Measurements from ENCODE around the gene TTYH3.
A peak's percentile ranks its signal among the peaks of the same experiment; 100 is the strongest.

Gene TTYH3

DNA sequence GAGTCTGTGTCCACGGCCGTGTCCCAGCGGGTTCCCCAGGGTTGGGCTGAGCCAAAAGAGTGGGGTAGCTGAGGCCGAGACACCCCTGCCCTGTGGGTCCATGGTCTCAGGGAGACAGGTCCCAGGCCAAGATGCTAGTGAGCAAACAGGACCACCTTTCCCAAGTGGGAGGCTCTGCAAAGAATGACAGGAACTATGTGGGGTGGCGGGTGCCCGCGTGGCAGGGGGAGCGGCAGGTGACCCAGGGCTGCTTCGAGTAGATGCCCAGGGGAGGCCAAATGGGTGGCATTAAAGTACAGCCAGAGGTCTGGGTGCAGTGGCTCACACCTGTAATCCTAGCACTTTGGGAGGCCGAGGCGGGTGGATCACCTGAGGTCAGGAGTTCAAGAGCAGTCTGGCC is 18.2 kb downstream of the TTYH3 start:
- DNase-seq: no peak

DNA sequence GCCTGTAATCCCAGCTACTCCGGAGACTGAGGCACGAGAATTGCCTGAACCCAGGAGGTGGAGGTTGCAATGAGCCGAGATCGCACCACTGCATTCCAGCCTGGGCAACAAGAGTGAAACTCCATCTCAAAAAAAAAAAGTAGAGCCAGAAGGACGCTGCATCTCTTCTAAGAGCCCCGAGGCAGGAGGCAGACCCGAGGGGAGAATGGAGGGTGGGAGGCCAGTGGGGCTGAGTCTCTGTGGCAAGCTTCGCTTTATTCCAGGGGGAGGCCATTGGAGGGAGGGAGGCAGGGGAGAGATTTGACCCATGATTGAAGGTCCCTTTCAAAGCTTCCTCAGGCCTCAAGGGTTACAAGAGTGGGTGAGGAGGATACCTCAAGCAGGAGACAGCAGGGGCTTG is 18.7 kb downstream of the TTYH3 start:
- DNase-seq: no peak

DNA sequence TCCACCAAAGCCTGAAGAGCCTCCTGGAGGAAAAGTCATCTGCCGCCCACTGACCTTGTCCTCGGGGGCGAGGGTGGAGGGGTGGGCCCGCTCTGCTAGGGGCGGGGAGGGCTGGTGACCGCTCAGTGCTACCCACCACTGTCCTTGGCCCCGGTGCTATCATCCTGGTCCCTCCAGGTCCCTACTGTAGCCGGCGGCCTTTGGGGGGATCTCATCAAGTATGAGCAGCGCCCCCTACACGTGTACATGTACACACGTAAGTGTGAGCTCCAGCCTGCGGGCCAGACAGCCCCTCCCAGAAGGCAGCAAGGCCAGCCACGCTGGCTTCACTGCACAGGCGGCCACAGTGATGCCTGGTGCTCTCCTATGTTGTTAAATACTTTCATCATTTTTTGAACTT is 19.6 kb downstream of the TTYH3 start:
- DNase-seq: no peak

DNA sequence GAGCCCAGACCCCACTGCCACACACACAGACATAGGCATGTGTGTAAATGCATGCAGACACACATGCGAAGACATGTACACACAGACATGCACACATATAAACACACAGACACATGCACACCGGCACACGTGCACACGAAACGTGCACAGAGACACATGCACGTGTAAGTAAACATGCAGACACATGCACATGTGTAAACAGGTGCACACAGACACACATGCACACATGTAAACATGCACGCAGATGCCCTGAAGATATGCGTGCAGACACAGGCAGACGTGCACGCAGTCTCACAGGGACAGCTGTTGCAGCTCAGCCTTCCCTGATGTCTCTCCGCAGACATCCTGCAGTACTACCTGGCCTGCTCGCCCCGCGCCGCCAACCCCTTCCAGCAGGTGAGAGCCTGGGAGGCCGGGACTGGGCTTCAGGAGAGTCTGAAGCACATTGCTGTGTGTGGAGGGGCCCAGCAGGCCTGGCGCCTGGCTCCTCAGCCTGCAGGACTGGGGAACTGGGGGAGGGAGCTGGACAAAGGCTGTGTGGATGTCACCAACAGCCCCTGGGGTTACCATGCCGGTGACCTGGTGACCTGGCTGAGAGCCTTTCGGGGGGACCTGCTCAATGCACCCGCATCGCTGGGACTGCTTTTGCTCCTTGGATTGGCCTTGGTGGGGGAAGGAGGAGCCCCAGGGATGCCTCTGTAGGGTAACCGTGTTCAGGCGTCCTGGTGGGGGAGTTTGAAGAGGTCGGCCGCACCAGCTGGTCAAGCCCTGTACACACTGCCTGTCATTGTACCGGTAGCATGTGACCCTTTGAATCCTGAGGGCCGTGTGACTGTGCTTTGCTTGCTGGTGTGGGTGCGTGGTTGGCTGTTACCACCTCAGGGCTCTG is 20.3 kb downstream of the TTYH3 start:
- no peak for DNase-seq

DNA sequence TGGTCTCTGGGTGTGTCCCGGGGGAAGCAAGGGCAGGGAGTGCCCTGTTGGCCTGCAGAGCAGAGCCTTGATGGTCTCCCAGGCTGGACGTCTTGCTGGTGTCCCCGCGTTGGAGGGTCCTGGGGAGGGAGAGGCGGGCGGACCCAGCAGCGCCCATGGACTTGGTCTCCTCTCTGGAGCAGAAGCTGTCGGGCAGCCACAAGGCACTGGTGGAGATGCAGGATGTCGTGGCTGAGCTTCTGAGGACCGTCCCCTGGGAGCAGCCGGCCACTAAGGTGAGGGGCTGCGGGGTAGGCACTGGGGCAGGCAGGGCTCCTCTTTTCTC is 20.9 kb downstream of the TTYH3 start:
- no peak for DNase-seq

DNA sequence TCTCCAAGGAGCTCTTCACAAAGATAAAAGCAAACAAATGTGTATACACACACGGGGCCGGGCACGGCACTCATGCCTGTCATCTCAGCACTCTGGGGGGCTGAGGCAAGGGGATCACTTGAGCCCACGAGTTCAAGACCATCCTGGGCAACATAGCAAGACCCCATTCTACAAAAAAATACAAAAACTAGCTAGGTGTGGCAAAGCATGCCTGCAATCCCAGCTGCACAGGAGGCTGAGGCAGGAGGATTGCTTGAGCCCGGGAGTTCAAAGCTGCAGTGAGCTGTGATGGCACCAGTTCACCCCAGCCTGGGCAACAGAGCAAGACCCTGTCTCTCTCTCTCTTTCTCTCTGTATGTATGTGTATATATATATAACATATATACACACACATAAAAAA is 22.3 kb downstream of the TTYH3 start:
- DNase-seq: no peak

DNA sequence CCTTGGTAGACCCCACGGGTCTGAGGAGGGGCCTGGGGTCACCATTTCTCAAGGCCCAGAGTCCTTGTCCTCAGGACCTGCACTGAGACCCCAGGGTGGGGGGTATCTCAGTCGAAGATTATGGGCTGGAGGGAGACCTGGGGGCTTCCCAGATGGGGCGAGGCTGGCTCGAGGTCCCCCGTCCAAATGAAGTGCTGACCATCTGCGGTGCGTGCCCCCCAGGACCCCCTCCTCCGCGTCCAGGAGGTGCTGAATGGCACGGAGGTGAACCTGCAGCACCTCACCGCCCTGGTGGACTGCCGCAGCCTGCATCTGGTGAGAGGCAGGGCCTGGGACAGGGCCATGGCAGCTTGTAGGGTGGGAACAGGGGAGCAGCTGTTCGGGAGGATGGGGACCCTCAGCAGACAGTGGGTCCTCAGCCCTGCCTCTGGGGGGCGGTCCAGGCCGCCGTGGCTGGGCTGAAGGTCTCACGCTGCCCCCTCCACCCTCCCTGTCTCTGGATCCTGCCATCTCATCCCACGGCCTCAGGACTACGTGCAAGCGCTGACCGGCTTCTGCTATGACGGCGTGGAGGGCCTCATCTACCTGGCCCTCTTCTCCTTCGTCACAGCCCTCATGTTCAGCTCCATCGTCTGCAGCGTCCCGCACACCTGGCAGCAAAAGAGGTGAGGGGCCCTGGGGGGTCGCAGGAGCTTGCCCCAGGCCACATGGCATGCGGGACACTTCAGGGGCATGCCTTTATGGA is 24.3 kb downstream of the TTYH3 start:
- peak; percentile 14 for DNase-seq

DNA sequence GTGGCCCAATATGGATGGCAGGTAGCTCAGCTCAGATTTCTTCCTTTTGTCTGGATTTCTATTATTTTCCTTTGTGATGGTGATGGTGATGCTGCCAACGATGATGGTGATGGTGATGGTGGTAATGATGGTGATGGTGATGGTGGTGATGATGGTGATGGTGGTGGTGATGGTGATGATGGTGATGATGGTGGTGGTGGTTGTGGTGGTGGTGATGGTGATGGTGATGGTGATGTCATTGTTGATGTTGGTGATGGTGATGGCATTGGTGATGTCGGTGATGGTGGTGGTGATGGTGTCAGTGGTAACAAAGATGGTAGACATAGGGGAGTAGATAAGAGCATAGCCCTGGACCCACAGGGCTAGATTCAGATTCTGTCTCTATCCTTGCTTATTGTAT is 25.4 kb downstream of the TTYH3 start:
- no peak for DNase-seq

DNA sequence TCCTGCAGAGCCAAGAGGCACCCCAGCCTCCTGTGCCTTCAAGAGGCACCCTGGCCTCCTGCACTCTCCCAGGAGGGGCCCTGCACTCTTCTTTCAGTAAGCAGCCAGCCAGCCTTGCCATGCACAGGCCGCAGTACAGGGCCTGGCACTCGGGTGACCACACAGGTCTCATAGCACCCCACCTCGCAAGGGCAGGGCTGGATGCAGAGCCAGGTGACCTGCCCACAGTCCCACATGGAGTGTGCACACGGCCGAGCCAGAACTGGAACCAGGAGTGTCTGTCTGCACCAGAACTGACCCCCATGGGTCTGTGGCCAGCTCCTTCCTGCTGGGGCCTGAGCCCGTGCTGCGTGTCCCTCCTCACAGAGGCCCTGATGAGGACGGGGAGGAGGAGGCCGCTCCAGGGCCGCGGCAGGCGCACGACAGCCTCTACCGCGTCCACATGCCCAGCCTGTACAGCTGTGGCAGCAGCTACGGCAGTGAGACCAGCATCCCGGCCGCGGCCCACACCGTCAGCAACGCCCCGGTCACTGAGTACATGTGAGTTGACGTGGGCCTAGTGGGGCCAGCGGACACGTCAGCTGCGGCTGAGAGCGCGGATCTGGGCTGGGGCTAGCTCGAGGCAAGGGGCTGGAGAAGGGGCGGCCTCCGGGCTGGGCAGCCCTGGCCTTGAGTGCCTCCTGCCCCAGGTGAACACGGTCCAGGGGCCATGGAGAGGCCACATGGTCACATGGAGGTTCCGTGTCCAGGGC is 26.3 kb downstream of the TTYH3 start:
- DNase-seq: no peak

DNA sequence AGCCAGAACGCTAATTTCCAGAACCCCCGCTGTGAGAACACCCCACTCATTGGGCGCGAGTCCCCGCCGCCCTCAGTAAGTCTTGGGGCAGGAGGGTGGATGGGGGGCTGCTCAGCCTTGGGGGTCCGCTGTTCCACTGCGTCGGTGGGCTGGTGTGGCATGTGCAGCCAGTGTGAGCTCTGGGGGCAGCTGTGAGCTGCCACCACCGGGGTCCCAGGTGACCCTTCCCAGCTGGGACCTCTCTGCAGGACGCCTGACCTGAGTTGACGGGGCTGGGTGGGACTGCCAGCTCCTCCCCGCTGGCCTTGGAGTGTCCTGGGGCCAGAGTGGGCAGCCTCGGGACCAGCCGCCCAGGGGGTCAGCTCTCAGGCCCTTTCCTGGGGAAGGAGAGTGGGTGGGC is 27.2 kb downstream of the TTYH3 start:
- no peak for DNase-seq

DNA sequence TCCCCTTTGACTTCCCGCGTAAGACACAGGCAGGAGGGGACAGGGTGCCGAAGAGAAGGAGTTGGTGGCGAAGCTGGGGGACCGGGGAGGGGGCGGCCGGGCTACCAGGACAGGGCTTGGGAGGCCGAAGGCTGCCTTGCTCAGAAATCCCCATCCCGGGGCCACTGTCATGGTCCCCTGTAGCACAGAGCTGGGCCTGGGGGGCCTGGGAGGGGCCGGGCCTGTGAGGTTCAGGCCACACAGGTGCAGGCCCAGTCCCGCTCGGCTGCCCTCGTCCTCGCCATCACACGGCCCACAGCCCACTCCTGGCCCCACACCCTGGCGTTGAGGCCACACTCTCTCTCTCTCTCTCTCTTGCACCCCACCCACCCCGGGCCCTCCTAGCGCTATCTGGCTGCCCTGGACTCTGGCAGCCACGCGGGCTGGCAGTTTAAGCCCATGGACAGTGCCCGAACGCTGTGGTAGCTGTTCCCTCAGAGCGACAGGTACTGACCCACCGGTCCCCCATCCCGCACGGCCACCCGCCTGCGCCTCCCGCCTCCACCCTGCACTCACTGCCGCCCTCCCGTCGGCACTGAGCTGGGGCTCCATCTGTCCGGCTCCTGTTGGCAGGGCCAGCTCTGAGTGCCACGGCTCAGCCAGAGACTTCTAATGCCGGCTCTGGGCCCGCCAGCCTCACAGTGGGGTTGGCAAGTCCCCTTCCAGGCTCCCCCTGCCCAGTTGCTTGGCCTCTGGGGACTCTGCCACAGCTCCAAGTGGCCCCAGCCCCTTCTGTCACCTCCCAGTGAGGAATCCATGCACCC is 28.0 kb downstream of the TTYH3 start:
- no peak for DNase-seq

DNA sequence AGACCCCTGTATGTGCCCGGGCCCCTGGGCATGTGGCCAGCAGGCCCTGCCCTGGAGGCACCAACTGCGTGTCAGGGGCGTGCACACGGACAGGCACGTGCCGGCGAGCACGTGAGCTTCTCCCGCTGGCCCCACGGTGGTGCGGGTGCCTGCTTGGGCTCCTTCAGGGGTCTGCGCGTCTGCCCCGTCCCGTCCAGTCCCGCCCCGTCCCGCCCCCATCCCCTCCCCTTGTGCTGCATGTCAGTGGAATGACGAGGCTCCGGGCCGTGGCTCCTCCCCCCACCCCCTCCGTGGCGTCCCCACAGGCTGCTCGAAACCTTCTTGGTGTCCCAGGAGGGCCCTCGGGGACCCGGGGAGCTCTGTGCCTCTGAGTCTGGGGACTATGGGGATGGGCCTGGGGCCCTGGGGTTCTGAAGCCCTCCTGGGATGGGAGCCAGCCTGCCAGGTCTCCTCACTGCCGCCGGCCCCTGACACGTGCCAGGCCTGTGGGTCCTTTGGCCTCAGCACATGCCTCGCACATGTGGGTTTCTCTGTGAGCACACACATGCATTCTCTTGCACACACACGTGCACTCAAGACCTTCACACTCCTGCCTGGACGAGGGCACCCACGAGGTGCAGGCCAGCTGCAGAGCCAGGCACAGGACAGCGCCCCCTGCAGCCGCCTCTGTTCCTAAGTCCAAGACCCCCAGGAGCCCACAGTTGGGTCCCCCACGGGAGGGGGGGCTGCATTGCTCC is 28.7 kb downstream of the TTYH3 start:
- DNase-seq: no peak

DNA sequence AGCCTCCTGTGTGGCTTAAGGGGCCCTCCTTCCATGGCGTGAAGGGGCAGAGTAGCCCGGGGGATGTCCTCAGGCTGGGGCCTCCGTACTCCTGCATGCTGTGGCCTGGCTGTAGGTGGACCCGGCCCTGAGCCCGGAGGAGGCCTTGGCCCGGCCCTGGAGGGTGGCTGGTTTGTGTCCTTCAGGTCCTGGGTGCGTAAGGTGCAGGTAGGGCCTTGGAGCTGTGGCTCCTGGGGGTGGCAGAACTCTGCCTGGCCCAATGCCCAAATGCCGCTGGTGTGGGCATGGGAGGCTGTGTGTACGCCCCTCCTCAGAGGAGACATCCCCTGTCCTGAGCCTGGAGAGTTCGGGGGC is 29.3 kb downstream of the TTYH3 start:
- DNase-seq: no peak

DNA sequence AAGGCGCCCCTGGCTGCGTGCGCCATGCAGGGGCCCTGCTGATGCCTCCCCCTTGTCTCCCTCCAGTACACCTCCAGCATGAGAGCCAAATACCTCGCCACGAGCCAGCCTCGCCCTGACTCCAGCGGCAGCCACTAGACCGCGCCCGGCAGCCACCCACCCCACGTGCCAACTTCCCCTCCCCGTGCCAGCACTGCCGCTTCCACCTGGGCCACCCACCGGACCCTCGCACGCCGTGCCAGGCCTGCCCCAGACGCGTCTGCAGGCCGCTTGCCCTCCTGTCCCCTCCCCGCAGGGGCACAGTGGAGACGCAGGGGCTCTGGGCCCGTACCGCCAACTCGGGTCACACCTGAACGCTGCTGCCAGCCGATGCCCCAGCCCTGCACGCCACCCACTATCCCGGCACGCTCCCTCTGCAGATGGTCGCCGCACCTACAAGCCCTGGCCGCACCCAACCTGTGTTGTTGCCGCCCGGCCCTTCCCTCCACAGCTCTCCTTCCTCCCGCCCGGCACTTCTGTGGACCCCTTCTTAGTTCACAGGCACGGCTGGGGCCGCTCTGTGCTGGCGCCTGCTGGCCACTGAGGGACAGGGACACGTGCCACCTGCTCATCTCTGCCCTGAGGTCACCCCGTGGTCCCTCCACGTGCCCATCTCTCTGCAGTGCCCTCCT is 30.0 kb downstream of the TTYH3 start:
- DNase-seq: no peak

DNA sequence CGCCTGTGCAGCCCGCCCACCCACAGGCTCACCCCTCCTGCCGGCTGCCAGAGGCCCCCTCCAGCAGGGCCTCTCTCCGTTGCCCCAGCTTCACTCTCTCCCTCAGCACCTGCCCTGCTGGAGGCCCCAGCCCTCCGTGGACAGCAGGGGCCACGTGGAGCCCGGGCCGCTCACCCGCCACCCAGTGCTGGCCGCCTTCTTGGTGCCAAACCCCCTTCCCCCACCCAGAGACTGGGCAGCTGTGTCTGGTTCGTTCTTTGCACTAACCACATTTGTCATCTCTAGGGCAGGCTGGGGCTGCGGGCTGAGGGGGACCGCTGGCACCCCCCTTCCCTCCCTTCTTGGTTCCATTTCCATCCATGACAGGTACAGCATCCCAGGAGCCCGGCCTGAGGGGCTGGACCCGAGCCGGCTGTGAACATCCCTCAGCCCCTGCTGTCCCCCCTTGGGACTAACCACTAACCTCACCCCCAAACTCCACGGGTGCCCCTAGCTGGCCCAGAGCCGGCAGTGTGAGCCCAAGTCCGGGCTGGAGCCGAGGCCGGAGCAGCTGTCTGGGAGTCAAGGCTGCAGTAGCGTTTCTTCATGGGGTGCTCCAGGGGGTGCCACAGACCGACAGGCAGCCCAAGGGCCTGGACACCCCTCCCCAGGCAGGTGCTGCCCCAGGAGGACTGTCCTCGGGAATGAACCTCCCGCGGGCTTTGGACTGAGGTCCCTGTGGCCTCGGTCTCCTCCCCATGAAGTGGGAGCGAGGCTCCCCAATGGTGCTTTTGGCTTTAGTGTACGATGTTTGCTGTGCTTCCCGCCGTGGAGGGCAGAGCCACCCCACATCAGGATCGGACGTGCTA is 30.7 kb downstream of the TTYH3 start:
- DNase-seq: no peak

DNA sequence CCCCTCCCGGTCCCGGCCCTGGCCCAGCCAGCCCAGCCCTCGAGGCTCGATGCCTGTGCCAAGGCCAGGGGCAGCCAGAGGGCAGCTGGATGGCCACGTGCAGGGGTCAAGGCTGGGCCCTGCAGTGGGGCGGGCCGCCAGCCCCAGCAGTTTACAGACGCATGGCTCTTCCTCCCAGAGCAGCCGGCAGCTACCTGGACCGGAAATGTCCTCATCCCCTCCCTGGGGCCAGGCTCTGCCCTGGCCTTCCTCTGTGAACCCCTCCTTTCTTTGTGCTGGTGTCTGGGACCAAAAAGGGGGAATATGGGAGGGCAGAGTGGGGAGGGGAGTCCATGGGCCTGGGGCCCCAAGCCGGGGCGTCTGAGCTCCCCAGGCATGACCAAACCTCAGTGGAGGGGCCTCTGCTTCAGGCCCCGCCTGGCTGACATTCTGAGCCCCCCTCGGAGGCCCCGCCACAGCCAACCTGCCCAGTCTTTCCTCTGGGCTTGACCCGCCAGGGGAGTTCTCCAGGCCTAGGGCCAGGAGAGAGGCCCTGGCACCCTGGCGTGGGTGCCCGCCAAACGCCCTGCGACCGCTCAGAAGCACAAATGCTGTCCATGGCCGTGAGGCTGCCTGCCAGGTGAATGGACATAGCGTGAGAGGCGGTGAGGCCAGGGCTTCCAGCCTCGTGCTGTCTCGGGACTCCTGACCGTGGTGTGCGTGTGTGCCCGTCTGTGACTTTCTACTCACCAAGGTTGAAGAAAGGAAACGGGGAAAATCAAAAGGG is 31.5 kb downstream of the TTYH3 start:
- no peak for DNase-seq

DNA sequence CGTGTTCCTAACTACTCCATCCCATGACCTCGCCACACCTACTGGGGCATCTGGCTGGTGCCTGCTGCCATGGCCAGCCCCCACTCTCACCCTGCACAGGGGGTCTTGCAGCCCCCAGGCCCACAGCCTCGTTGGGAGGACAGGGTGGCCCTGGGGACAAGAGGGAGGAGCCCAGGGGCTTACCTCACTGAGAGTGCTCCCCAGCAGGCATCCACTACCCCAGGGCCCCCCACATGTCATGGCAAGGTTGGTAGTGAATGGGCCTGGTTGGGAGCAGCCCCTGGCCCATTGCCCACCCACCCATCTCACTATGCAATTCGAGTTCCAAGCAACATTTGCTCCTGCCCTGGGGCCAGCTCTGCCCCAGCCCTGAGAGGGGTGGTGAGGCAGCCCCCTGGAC is 32.2 kb downstream of the TTYH3 start:
- DNase-seq: no peak

DNA sequence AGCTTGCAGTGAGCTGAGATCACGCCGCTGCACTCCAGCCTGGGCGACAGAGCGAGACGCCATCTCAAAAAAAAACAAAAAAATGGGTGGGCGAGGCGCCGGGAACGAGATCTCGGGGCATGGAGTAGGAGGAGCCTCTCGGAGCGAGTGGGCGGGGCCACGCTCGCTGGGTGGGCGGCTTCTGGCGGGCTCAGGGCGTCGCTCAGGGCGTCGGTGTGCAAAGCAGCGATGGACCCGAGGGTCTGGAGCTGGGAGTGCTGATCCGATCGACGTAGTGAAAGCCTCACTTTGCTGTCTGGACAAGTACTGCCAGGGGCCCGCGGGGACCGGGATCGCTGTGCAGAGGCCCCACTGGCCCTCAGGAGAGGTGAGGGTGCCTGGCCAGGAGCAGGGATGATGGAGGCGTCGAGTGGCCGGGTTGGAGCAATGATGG is 33.6 kb downstream of the TTYH3 start:
- no peak for DNase-seq

DNA sequence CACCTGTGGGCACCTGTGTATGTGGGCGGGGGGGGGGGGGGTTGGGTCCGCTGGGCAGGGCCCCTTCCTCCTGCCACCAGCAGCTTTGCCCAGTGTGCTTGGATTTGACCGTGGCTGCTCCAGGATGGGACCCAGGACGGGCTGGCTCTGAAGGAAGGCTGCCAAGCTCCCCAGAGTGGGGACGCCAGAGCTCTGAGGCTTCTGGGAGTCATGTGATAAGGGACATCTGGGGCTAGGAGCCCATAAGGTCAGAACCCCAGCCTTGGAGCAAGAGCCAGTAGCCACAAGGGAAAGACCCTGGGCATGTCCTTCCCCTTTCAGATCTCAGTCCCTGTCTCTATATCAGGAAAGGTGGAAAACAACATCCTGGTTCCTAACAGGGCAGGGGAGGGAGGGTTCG is 34.4 kb downstream of the TTYH3 start:
- no peak for DNase-seq
